22Rv1 (cell line): ENCODE measurements around the gene PIAS1.
"Not testable (repeated sequence)": the region's sequence is repeated elsewhere in the genome, so short reads cannot be mapped to it uniquely, and the experiment has no call there.

Source experiments
- H3K27ac ChIP-seq: fragments of 450-650 bp; 2 replicates; pipeline ENCODE4 v1.5.1; 2017
- CTCF ChIP-seq: fragments of 450-650 bp; IDR thresholded peaks from 2 replicates; pipeline ENCODE4 v1.5.1; 2017; ENCODE audit warnings: mild to moderate bottlenecking
- ZFX ChIP-seq: fragments of 450-650 bp; IDR thresholded peaks from 2 replicates; pipeline ENCODE4 v1.6.1; 2017; ENCODE audit warnings: antibody characterized with exemption, borderline replicate concordance

The PIAS1 gene

GRCh38 chr15:68218847-68219798, 165.0 kb downstream of the PIAS1 start:
- TF ChIP-seq CTCF (no peak), ZFX (no peak)
- no peak overlapping the region for H3K27ac ChIP-seq

GRCh38 chr15:68220489-68220888, 166.4 kb downstream of the PIAS1 start:
- no peak overlapping the region for H3K27ac ChIP-seq
- TF ChIP-seq CTCF = no peak
- TF ChIP-seq ZFX = no peak

GRCh38 chr15:68220967-68221366, 166.9 kb downstream of the PIAS1 start:
- no peak for TF ChIP-seq CTCF
- TF ChIP-seq ZFX = no peak
- no peak overlapping the region for H3K27ac ChIP-seq

- not testable (repeated sequence) for H3K27ac ChIP-seq
Observed at GRCh38 chr15:68221530-68222431, 167.7 kb downstream of the PIAS1 start.

GRCh38 chr15:68222432-68222743, 168.3 kb downstream of the PIAS1 start:
- H3K27ac ChIP-seq = not testable (repeated sequence)

- no peak for TF ChIP-seq CTCF
- TF ChIP-seq ZFX = no peak
- H3K27ac ChIP-seq = no peak overlapping the region
Observed at GRCh38 chr15:68223171-68223570, 169.1 kb downstream of the PIAS1 start.

GRCh38 chr15:68224108-68224507, 170.0 kb downstream of the PIAS1 start:
- TF ChIP-seq ZFX (no peak), CTCF (no peak)
- no peak overlapping the region for H3K27ac ChIP-seq
